WTC11 (cell line): ENCODE data around the gene PF4V1. TPM values are rescaled to one million over a fixed set of nuclear protein-coding genes. Genes with fewer than 3 reads are reported as not detected.

ENCODE experiments used
- ATAC-seq: fragments of 200-7000 bp; cut with Tn5 transposase; 2 replicates; pipeline ENCODE4 v1.10.0; 2021; ENCODE audit warnings: mild to moderate bottlenecking, moderate library complexity
- CTCF ChIA-PET: fragments of 300-600 bp; sonication (Branson Sonifier 250); formaldehyde crosslinking; loops from one replicate; lab custom pipeline; 2021; ENCODE audit warnings: antibody characterized with exemption; lab: Charles Lee
- POLR2A ChIA-PET: fragments of 350-600 bp; sonication (Branson Sonifier 250); formaldehyde crosslinking; loops from one replicate; lab custom pipeline; 2021; ENCODE audit warnings: antibody characterized with exemption; lab: Charles Lee
- DNase-seq: peaks from one replicate; pipeline ENCODE4 v3.0.0; 2021; ENCODE audit warnings: low spot score
- H3K27ac Mint-ChIP-seq: 2 replicates; pipeline ENCODE4 v1.8.0; 2021; ENCODE audit warnings: mixed read lengths
- H3K27me3 Mint-ChIP-seq: 2 replicates; pipeline ENCODE4 v1.8.0; 2021; ENCODE audit warnings: low read depth, mild to moderate bottlenecking, moderate library complexity, mixed read lengths
- H3K36me3 Mint-ChIP-seq: 2 replicates; pipeline ENCODE4 v1.8.0; 2021; ENCODE audit warnings: mixed read lengths
- H3K4me1 Mint-ChIP-seq: 2 replicates; pipeline ENCODE4 v1.8.0; 2022; ENCODE audit warnings: mixed read lengths
- H3K4me3 Mint-ChIP-seq: 2 replicates; pipeline ENCODE4 v1.8.0; 2021; ENCODE audit warnings: mild to moderate bottlenecking, moderate library complexity, mixed read lengths
- H3K9me3 Mint-ChIP-seq: 2 replicates; pipeline ENCODE4 v1.8.0; 2021; ENCODE audit warnings: mixed read lengths
- CREM ChIP-seq: sonication (generic); formaldehyde crosslinking; IDR thresholded peaks from 2 replicates; pipeline ENCODE4 v1.8.1; 2022; ENCODE audit warnings: mild to moderate bottlenecking, missing genetic modification reagents, moderate library complexity
- GTF2I ChIP-seq: fragments of 250-450 bp; sonication (Bioruptor Pico); conservative IDR thresholded peaks from 2 replicates; pipeline ENCODE4 v1.4.0; 2021; ENCODE audit warnings: mild to moderate bottlenecking
- JUN ChIP-seq: sonication (generic); formaldehyde crosslinking; IDR thresholded peaks from 2 replicates; pipeline ENCODE4 v1.8.0; 2023; ENCODE audit warnings: mild to moderate bottlenecking, missing genetic modification reagents
- MAX ChIP-seq: sonication (generic); formaldehyde crosslinking; IDR thresholded peaks from 2 replicates; pipeline ENCODE4 v1.8.0; 2022; ENCODE audit warnings: mild to moderate bottlenecking, missing genetic modification reagents
- NFE2L1 ChIP-seq: sonication (generic); formaldehyde crosslinking; IDR thresholded peaks from 2 replicates; pipeline ENCODE4 v1.8.1; 2023; ENCODE audit warnings: missing genetic modification reagents
- NR1H2 ChIP-seq: sonication (generic); formaldehyde crosslinking; IDR thresholded peaks from 2 replicates; pipeline ENCODE4 v1.9.0; 2021; ENCODE audit warnings: mild to moderate bottlenecking, moderate library complexity, missing genetic modification reagents
- PRDM15 ChIP-seq: sonication (generic); formaldehyde crosslinking; IDR thresholded peaks from 2 replicates; pipeline ENCODE4 v1.8.0; 2022; ENCODE audit warnings: missing genetic modification reagents
- SP1 ChIP-seq: sonication (generic); formaldehyde crosslinking; conservative IDR thresholded peaks from 2 replicates; pipeline ENCODE4 v1.8.1; 2022; ENCODE audit warnings: missing genetic modification reagents
- TEAD1 ChIP-seq: sonication (generic); formaldehyde crosslinking; IDR thresholded peaks from 2 replicates; pipeline ENCODE4 v1.8.0; 2022; ENCODE audit warnings: mild to moderate bottlenecking, missing genetic modification reagents
- USF2 ChIP-seq: sonication (generic); formaldehyde crosslinking; IDR thresholded peaks from 2 replicates; pipeline ENCODE4 v1.8.1; 2023; ENCODE audit warnings: mild to moderate bottlenecking, missing genetic modification reagents, moderate library complexity
- ZBTB21 ChIP-seq: sonication (generic); formaldehyde crosslinking; IDR thresholded peaks from 2 replicates; pipeline ENCODE4 v1.8.1; 2023; ENCODE audit warnings: mild to moderate bottlenecking, missing genetic modification reagents, borderline replicate concordance
- ZNF219 ChIP-seq: sonication (generic); formaldehyde crosslinking; IDR thresholded peaks from 2 replicates; pipeline ENCODE4 v1.8.0; 2023; ENCODE audit warnings: missing genetic modification reagents, mild to moderate bottlenecking, borderline replicate concordance
- total RNA-seq: library from RNA; stranded (reverse); gene quantifications from 3 replicates; pipeline ENCODE4 v1.2.3, GENCODE V29; 2021
- TF ChIP-seq, protein P1 (sequence below): fragments of 250-450 bp; sonication (Bioruptor Pico); IDR thresholded peaks from 2 replicates; pipeline ENCODE4 v1.8.0; 2021; ENCODE audit warnings: mild to moderate bottlenecking
- TF ChIP-seq, protein P2 (sequence below): sonication (generic); formaldehyde crosslinking; IDR thresholded peaks from 2 replicates; pipeline ENCODE4 v1.8.1; 2022; ENCODE audit warnings: low read depth, missing genetic modification reagents, borderline replicate concordance
- TF ChIP-seq, protein P3 (sequence below): sonication (generic); formaldehyde crosslinking; IDR thresholded peaks from 2 replicates; pipeline ENCODE4 v1.8.0; 2023; ENCODE audit warnings: mild to moderate bottlenecking, missing genetic modification reagents
- TF ChIP-seq, protein P4 (sequence below): sonication (generic); formaldehyde crosslinking; IDR thresholded peaks from 2 replicates; pipeline ENCODE4 v1.8.0; 2023; ENCODE audit warnings: missing genetic modification reagents, mild to moderate bottlenecking, borderline replicate concordance

The PF4V1 gene
- total RNA-seq, 1 experiment from 2014 or later = not detected

GRCh38 chr4:73852771-73853170 lies 325 bp upstream of the PF4V1 start:
- H3K4me1 Mint-ChIP-seq = peaks cover 20% of the 10 kb centered on the region
- TF ChIP-seq PRDM15 (CRISPR knock-in tag) (no peak), NR1H2 (CRISPR knock-in tag) (no peak), USF2 (no peak), NFE2L1 (CRISPR knock-in tag) (no peak), CREM (no peak), MAX (CRISPR knock-in tag) (no peak), GTF2I (CRISPR knock-in tag) (no peak), ZNF219 (CRISPR knock-in tag) (no peak), ZBTB21 (no peak), SP1 (CRISPR knock-in tag) (no peak), TEAD1 (CRISPR knock-in tag) (no peak), JUN (CRISPR knock-in tag) (no peak)
- TF ChIP-seq, protein P1, sequence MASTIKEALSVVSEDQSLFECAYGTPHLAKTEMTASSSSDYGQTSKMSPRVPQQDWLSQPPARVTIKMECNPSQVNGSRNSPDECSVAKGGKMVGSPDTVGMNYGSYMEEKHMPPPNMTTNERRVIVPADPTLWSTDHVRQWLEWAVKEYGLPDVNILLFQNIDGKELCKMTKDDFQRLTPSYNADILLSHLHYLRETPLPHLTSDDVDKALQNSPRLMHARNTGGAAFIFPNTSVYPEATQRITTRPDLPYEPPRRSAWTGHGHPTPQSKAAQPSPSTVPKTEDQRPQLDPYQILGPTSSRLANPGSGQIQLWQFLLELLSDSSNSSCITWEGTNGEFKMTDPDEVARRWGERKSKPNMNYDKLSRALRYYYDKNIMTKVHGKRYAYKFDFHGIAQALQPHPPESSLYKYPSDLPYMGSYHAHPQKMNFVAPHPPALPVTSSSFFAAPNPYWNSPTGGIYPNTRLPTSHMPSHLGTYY (CRISPR knock-in tag) = no peak
- TF ChIP-seq, protein P2, sequence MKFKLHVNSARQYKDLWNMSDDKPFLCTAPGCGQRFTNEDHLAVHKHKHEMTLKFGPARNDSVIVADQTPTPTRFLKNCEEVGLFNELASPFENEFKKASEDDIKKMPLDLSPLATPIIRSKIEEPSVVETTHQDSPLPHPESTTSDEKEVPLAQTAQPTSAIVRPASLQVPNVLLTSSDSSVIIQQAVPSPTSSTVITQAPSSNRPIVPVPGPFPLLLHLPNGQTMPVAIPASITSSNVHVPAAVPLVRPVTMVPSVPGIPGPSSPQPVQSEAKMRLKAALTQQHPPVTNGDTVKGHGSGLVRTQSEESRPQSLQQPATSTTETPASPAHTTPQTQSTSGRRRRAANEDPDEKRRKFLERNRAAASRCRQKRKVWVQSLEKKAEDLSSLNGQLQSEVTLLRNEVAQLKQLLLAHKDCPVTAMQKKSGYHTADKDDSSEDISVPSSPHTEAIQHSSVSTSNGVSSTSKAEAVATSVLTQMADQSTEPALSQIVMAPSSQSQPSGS = no peak
- TF ChIP-seq, protein P3, sequence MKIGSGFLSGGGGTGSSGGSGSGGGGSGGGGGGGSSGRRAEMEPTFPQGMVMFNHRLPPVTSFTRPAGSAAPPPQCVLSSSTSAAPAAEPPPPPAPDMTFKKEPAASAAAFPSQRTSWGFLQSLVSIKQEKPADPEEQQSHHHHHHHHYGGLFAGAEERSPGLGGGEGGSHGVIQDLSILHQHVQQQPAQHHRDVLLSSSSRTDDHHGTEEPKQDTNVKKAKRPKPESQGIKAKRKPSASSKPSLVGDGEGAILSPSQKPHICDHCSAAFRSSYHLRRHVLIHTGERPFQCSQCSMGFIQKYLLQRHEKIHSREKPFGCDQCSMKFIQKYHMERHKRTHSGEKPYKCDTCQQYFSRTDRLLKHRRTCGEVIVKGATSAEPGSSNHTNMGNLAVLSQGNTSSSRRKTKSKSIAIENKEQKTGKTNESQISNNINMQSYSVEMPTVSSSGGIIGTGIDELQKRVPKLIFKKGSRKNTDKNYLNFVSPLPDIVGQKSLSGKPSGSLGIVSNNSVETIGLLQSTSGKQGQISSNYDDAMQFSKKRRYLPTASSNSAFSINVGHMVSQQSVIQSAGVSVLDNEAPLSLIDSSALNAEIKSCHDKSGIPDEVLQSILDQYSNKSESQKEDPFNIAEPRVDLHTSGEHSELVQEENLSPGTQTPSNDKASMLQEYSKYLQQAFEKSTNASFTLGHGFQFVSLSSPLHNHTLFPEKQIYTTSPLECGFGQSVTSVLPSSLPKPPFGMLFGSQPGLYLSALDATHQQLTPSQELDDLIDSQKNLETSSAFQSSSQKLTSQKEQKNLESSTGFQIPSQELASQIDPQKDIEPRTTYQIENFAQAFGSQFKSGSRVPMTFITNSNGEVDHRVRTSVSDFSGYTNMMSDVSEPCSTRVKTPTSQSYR (CRISPR knock-in tag) = no peak
- TF ChIP-seq, protein P4, sequence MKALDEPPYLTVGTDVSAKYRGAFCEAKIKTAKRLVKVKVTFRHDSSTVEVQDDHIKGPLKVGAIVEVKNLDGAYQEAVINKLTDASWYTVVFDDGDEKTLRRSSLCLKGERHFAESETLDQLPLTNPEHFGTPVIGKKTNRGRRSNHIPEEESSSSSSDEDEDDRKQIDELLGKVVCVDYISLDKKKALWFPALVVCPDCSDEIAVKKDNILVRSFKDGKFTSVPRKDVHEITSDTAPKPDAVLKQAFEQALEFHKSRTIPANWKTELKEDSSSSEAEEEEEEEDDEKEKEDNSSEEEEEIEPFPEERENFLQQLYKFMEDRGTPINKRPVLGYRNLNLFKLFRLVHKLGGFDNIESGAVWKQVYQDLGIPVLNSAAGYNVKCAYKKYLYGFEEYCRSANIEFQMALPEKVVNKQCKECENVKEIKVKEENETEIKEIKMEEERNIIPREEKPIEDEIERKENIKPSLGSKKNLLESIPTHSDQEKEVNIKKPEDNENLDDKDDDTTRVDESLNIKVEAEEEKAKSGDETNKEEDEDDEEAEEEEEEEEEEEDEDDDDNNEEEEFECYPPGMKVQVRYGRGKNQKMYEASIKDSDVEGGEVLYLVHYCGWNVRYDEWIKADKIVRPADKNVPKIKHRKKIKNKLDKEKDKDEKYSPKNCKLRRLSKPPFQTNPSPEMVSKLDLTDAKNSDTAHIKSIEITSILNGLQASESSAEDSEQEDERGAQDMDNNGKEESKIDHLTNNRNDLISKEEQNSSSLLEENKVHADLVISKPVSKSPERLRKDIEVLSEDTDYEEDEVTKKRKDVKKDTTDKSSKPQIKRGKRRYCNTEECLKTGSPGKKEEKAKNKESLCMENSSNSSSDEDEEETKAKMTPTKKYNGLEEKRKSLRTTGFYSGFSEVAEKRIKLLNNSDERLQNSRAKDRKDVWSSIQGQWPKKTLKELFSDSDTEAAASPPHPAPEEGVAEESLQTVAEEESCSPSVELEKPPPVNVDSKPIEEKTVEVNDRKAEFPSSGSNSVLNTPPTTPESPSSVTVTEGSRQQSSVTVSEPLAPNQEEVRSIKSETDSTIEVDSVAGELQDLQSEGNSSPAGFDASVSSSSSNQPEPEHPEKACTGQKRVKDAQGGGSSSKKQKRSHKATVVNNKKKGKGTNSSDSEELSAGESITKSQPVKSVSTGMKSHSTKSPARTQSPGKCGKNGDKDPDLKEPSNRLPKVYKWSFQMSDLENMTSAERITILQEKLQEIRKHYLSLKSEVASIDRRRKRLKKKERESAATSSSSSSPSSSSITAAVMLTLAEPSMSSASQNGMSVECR = no peak
- H3K4me3 Mint-ChIP-seq = peak overlapping the region; percentile 52
- CTCF ChIA-PET = interaction anchor here (1.0 to 2.6 kb wide), 7 partner anchors 10 to 282 kb away, joined by 3 to 39 read pairs (median 4); partner anchors contain the start of gene CXCL1
- H3K36me3 Mint-ChIP-seq = no peaks in the 10 kb centered on the region
- DNase-seq = no peak
- no peak for ATAC-seq
- H3K9me3 Mint-ChIP-seq = no peaks in the 10 kb centered on the region
- H3K27ac Mint-ChIP-seq = no peak overlapping the region
- POLR2A ChIA-PET = no interaction called here
- H3K27me3 Mint-ChIP-seq = peaks cover 18% of the 10 kb centered on the region
